Smooth muscle cell (in vitro differentiated cells): Measurements from ENCODE around the gene KRTAP4-5. TPM values are rescaled to one million over a fixed set of nuclear protein-coding genes. Genes with fewer than 3 reads are reported as not detected.
"Not testable (repeated sequence)": the region's sequence is repeated elsewhere in the genome, so short reads cannot be mapped to it uniquely, and the experiment has no call there.

ENCODE experiments used
- DNase-seq: peaks from one replicate; lab custom pipeline; 2025; ENCODE audit not compliant: unreplicated experiment; lab: John Stamatoyannopoulos, UW
- H2AFZ ChIP-seq: fragments of 200-600 bp; sonication (generic); 2 replicates; pipeline ENCODE4 v1.6.0; 2016; ENCODE audit warnings: antibody characterized with exemption, low read depth, mild to moderate bottlenecking
- H3F3A ChIP-seq: fragments of 200-600 bp; sonication (generic); 2 replicates; pipeline ENCODE4 v1.6.0; 2017; ENCODE audit warnings: antibody characterized with exemption, low read depth
- H3K27ac ChIP-seq: fragments of 200-600 bp; sonication (generic); 2 replicates; pipeline ENCODE4 v1.5.1; 2016; ENCODE audit warnings: low read depth, mild to moderate bottlenecking
- H3K27me3 ChIP-seq: fragments of 200-600 bp; sonication (generic); 2 replicates; pipeline ENCODE4 v1.6.1; 2016; ENCODE audit warnings: low read depth, mild to moderate bottlenecking
- H3K36me3 ChIP-seq: fragments of 200-600 bp; sonication (generic); 2 replicates; pipeline ENCODE4 v1.5.1; 2016; ENCODE audit warnings: low read depth
- H3K4me1 ChIP-seq: fragments of 200-600 bp; sonication (generic); 2 replicates; pipeline ENCODE4 v1.5.1; 2016; ENCODE audit warnings: low read depth
- H3K4me2 ChIP-seq: fragments of 200-600 bp; sonication (generic); 2 replicates; pipeline ENCODE4 v1.6.0; 2016; ENCODE audit warnings: mild to moderate bottlenecking
- H3K4me3 ChIP-seq: fragments of 200-600 bp; sonication (generic); 2 replicates; pipeline ENCODE4 v1.5.1; 2016; ENCODE audit warnings: mild to moderate bottlenecking
- H3K79me2 ChIP-seq: fragments of 200-600 bp; sonication (generic); 2 replicates; pipeline ENCODE4 v1.6.0; 2016; ENCODE audit warnings: low read depth, mild to moderate bottlenecking
- H3K9ac ChIP-seq: fragments of 200-600 bp; sonication (generic); 2 replicates; pipeline ENCODE4 v1.6.0; 2016; ENCODE audit warnings: low read depth
- H3K9me3 ChIP-seq: fragments of 200-600 bp; sonication (generic); replicated peaks from 2 replicates; pipeline ENCODE4 v1.5.1; 2016; ENCODE audit warnings: low read depth
- H4K20me1 ChIP-seq: fragments of 200-600 bp; sonication (generic); 2 replicates; pipeline ENCODE4 v1.6.0; 2016; ENCODE audit warnings: low read depth
- CTCF ChIP-seq: fragments of 200-600 bp; sonication (generic); IDR thresholded peaks from 2 replicates; pipeline ENCODE4 v1.5.1; 2017; ENCODE audit warnings: borderline replicate concordance, mild to moderate bottlenecking, antibody characterized with exemption; ENCODE audit not compliant: insufficient read depth, poor library complexity, severe bottlenecking
- WGBS: methylation state at CpG from one replicate; pipeline ENCODE4 v1.1.7; 2016; ENCODE audit warnings: low lambda C conversion rate; 5-methylcytosine and 5-hydroxymethylcytosine counted together
- polyA plus RNA-seq: library from polyadenylated mRNA; unstranded; fragments of >200 nt; fragmentation: Nextera tagmentation; extraction: Ambion mirVana; gene quantifications from 2 replicates; pipeline ENCODE4 v1.2.1, GENCODE V29; 2016
- small RNA-seq: library from RNA; depleted of rRNA; stranded (forward); fragments of <200 nt; gene quantifications from one replicate; pipeline ENCODE3, GENCODE V24; 2014
- total RNA-seq: library from RNA; depleted of rRNA; stranded (reverse); fragments of >200 nt; gene quantifications from 2 replicates; pipeline ENCODE4 v1.2.3, GENCODE V29; 2014

KRTAP4-5 gene
- total and polyA plus RNA-seq, 2 experiments from 2014 or later: not detected

GRCh38 chr17:41101586-41102259, 47.9 kb downstream of the KRTAP4-5 start, which contains the start of gene KRTAP4-16:
KRTAP4-16 (minus strand) TSS chr17:41102209; CDS start chr17:41102209, 0 bp downstream.
- WGBS: 73% methylated on average over 8 of the region's 10 CpGs

GRCh38 chr17:41099682-41100480, 49.7 kb downstream of the KRTAP4-5 start:
- peak overlapping the region; percentile 61 for H3K4me2 ChIP-seq

More at GRCh38 chr17:41101586-41102259, 47.9 kb downstream of the KRTAP4-5 start, which contains the start of gene KRTAP4-16:
- Histone ChIP-seq H3K79me2 (no peaks in the 10 kb centered on the region), H3K4me3 (no peak within 1 kb of the TSS), H3F3A (no peaks in the 10 kb centered on the region), H3K27ac (no peak within 1 kb of the TSS), H3K9ac (no peak within 1 kb of the TSS), H3K27me3 (no peaks in the 10 kb centered on the region), H3K9me3 (no peaks in the 10 kb centered on the region), H3K4me2 (no peak within 1 kb of the TSS), H2AFZ (no peak within 1 kb of the TSS), H3K36me3 (no peaks in the 10 kb centered on the region), H4K20me1 (no peaks in the 10 kb centered on the region), H3K4me1 (peaks cover 8% of the 10 kb centered on the region)
- DNase-seq: no peak
- TF ChIP-seq CTCF: no peak

More at GRCh38 chr17:41099682-41100480, 49.7 kb downstream of the KRTAP4-5 start:
- H3K9me3 ChIP-seq, H3F3A ChIP-seq, H3K4me1 ChIP-seq, H2AFZ ChIP-seq, H4K20me1 ChIP-seq, H3K79me2 ChIP-seq, H3K36me3 ChIP-seq, H3K9ac ChIP-seq, DNase-seq, H3K27me3 ChIP-seq, H3K4me3 ChIP-seq: not testable (repeated sequence)
- 79% methylated on average over 7 of the region's 7 CpGs for WGBS
- H3K27ac ChIP-seq: peak overlapping the region; percentile 62

Small RNAs within 50 kb of the gene (small RNA-seq; reads per million reads assigned to genes)
- not detected for gene KRTAP4-17P

Other genes with a start within 250 kb of the KRTAP4-5 start
Only the 30 nearest of the 40 such genes appear.
- gene KRTAP3-2, start 149.9 kb downstream of the KRTAP4-5 start, total RNA-seq: not detected in 2 replicates
- gene KRTAP3-2, start 149.9 kb downstream of the KRTAP4-5 start, polyA plus RNA-seq: not detected in 2 replicates
- 0.49 and 1.5 TPM in 2 replicates for gene KRTAP3-1, start 140.7 kb downstream of the KRTAP4-5 start, total RNA-seq
- gene KRTAP3-1, start 140.7 kb downstream of the KRTAP4-5 start, polyA plus RNA-seq: 0.29 and 1.8 TPM in 2 replicates
- gene KRTAP1-5, start 122.6 kb downstream of the KRTAP4-5 start, total RNA-seq: 3.0 TPM in 1 of 2 replicates, not detected in the other
- 1.1 TPM in 1 of 2 replicates, not detected in the other for gene KRTAP1-5, start 122.6 kb downstream of the KRTAP4-5 start, polyA plus RNA-seq
- not detected in 2 replicates for gene KRTAP1-4, start 119.6 kb downstream of the KRTAP4-5 start, total RNA-seq
- gene KRTAP1-4, start 119.6 kb downstream of the KRTAP4-5 start, polyA plus RNA-seq: not detected in 2 replicates
- gene KRTAP1-3, start 115.0 kb downstream of the KRTAP4-5 start, total RNA-seq: not detected in 2 replicates
- gene KRTAP1-3, start 115.0 kb downstream of the KRTAP4-5 start, polyA plus RNA-seq: not detected in 2 replicates
- gene KRTAP1-1, start 108.4 kb downstream of the KRTAP4-5 start, total RNA-seq: not detected in 2 replicates
- not detected in 2 replicates for gene KRTAP1-1, start 108.4 kb downstream of the KRTAP4-5 start, polyA plus RNA-seq
- gene KRTAP2-1, start 102.5 kb downstream of the KRTAP4-5 start, total RNA-seq: not detected in 2 replicates
- not detected in 2 replicates for gene KRTAP2-1, start 102.5 kb downstream of the KRTAP4-5 start, polyA plus RNA-seq
- not detected in 2 replicates for gene KRTAP2-2, start 94.6 kb downstream of the KRTAP4-5 start, total RNA-seq
- not detected in 2 replicates for gene KRTAP2-2, start 94.6 kb downstream of the KRTAP4-5 start, polyA plus RNA-seq
- gene KRTAP2-3, start 89.7 kb downstream of the KRTAP4-5 start, total RNA-seq: 3.5 and 17.3 TPM in 2 replicates
- gene KRTAP2-3, start 89.7 kb downstream of the KRTAP4-5 start, polyA plus RNA-seq: 21.0 and 71.9 TPM in 2 replicates
- not detected in 2 replicates for gene KRTAP2-4, start 83.9 kb downstream of the KRTAP4-5 start, total RNA-seq
- 0.38 TPM in 1 of 2 replicates, not detected in the other for gene KRTAP2-4, start 83.9 kb downstream of the KRTAP4-5 start, polyA plus RNA-seq
- gene KRTAP4-7, start 65.7 kb downstream of the KRTAP4-5 start, total RNA-seq: not detected in 2 replicates
- gene KRTAP4-7, start 65.7 kb downstream of the KRTAP4-5 start, polyA plus RNA-seq: not detected in 2 replicates
- gene KRTAP4-8, start 51.7 kb downstream of the KRTAP4-5 start, total RNA-seq: not detected in 2 replicates
- gene KRTAP4-8, start 51.7 kb downstream of the KRTAP4-5 start, polyA plus RNA-seq: 0.56 TPM in 1 of 2 replicates, not detected in the other
- not detected in 2 replicates for gene KRTAP4-16, start 47.6 kb downstream of the KRTAP4-5 start, total RNA-seq
- not detected in 2 replicates for gene KRTAP4-16, start 47.6 kb downstream of the KRTAP4-5 start, polyA plus RNA-seq
- gene KRTAP4-9, start 44.4 kb downstream of the KRTAP4-5 start, total RNA-seq: 1.7 TPM in 1 of 2 replicates, not detected in the other
- gene KRTAP4-9, start 44.4 kb downstream of the KRTAP4-5 start, polyA plus RNA-seq: not detected in 2 replicates
- gene KRTAP4-11, start 31.5 kb downstream of the KRTAP4-5 start, total RNA-seq: not detected in 2 replicates
- not detected in 2 replicates for gene KRTAP4-11, start 31.5 kb downstream of the KRTAP4-5 start, polyA plus RNA-seq
- not detected in 2 replicates for gene KRTAP4-12, start 25.6 kb downstream of the KRTAP4-5 start, total RNA-seq
- not detected in 2 replicates for gene KRTAP4-12, start 25.6 kb downstream of the KRTAP4-5 start, polyA plus RNA-seq
- gene KRTAP4-6, start 9.3 kb downstream of the KRTAP4-5 start, total RNA-seq: not detected in 2 replicates
- gene KRTAP4-6, start 9.3 kb downstream of the KRTAP4-5 start, polyA plus RNA-seq: not detected in 2 replicates
- gene KRTAP4-4, start 10.9 kb upstream of the KRTAP4-5 start, total RNA-seq: not detected in 2 replicates
- gene KRTAP4-4, start 10.9 kb upstream of the KRTAP4-5 start, polyA plus RNA-seq: not detected in 2 replicates
- not detected in 2 replicates for gene KRTAP4-3, start 18.4 kb upstream of the KRTAP4-5 start, total RNA-seq
- gene KRTAP4-3, start 18.4 kb upstream of the KRTAP4-5 start, polyA plus RNA-seq: not detected in 2 replicates
- not detected in 2 replicates for gene KRTAP4-2, start 28.4 kb upstream of the KRTAP4-5 start, total RNA-seq
- gene KRTAP4-2, start 28.4 kb upstream of the KRTAP4-5 start, polyA plus RNA-seq: not detected in 2 replicates
- gene KRTAP4-1, start 35.1 kb upstream of the KRTAP4-5 start, total RNA-seq: not detected in 2 replicates
- gene KRTAP4-1, start 35.1 kb upstream of the KRTAP4-5 start, polyA plus RNA-seq: not detected in 2 replicates
- gene KRTAP9-1, start 40.1 kb upstream of the KRTAP4-5 start, total RNA-seq: not detected in 2 replicates
- gene KRTAP9-1, start 40.1 kb upstream of the KRTAP4-5 start, polyA plus RNA-seq: not detected in 2 replicates
- not detected in 2 replicates for gene KRTAP9-2, start 76.8 kb upstream of the KRTAP4-5 start, total RNA-seq
- gene KRTAP9-2, start 76.8 kb upstream of the KRTAP4-5 start, polyA plus RNA-seq: not detected in 2 replicates
- gene KRTAP9-3, start 82.6 kb upstream of the KRTAP4-5 start, total RNA-seq: not detected in 2 replicates
- gene KRTAP9-3, start 82.6 kb upstream of the KRTAP4-5 start, polyA plus RNA-seq: not detected in 2 replicates
- gene KRTAP9-8, start 88.2 kb upstream of the KRTAP4-5 start, total RNA-seq: not detected in 2 replicates
- gene KRTAP9-8, start 88.2 kb upstream of the KRTAP4-5 start, polyA plus RNA-seq: not detected in 2 replicates
- not detected in 2 replicates for gene KRTAP9-4, start 99.9 kb upstream of the KRTAP4-5 start, total RNA-seq
- not detected in 2 replicates for gene KRTAP9-4, start 99.9 kb upstream of the KRTAP4-5 start, polyA plus RNA-seq
- gene KRTAP9-9, start 105.6 kb upstream of the KRTAP4-5 start, total RNA-seq: not detected in 2 replicates
- not detected in 2 replicates for gene KRTAP9-9, start 105.6 kb upstream of the KRTAP4-5 start, polyA plus RNA-seq
- gene KRTAP9-6, start 115.6 kb upstream of the KRTAP4-5 start, total RNA-seq: not detected in 2 replicates
- gene KRTAP9-6, start 115.6 kb upstream of the KRTAP4-5 start, polyA plus RNA-seq: not detected in 2 replicates
- gene KRTAP9-7, start 125.9 kb upstream of the KRTAP4-5 start, total RNA-seq: not detected in 2 replicates
- gene KRTAP9-7, start 125.9 kb upstream of the KRTAP4-5 start, polyA plus RNA-seq: not detected in 2 replicates
- not detected in 2 replicates for gene KRTAP29-1, start 153.0 kb upstream of the KRTAP4-5 start, total RNA-seq
- not detected in 2 replicates for gene KRTAP29-1, start 153.0 kb upstream of the KRTAP4-5 start, polyA plus RNA-seq